ENCODE data around the gene TANC1. TPM values are rescaled to one million over a fixed set of nuclear protein-coding genes. Genes with fewer than 3 reads are reported as not detected.

The TANC1 gene
- total and polyA plus RNA-seq, 2 experiments from 2014 or later, result 2.8 to 9.5 TPM

DNA sequence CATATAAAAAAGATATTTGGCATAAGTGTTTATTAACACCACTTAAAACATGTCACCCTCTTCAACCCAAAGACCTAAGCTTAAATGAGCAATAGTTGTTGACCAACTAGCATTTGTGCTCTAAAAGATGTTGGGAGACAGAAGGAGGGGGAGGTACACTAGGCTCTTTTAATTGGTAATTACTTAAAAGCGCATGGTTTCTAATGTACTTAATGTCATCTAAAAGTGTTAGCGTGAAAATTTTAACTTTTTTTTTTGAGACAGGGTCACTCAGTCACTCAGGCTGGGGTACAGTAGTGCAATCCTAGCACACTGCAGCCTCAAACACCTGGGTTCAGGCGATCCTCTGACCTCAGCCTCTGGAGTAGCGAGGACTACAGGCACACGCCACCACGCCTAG lies 312.6 kb downstream of the TANC1 start:
- no peak overlapping the region for H3K4me3 Mint-ChIP-seq
- peaks cover 11% of the 10 kb centered on the region for H3K27me3 Mint-ChIP-seq (ENCODE audit: insufficient read depth, low read depth, poor library complexity)
- peaks cover 4% of the 10 kb centered on the region; the same call in 1 of the 3 replicates for H3K36me3 Mint-ChIP-seq (ENCODE audit: low read depth)
- no peak overlapping the region for H3K4me3 ChIP-seq
- no peak overlapping the region for H2AFZ ChIP-seq
- no peaks in the 10 kb centered on the region for H3K27me3 ChIP-seq (ENCODE audit: insufficient read depth)
- H3K4me1 ChIP-seq (ENCODE audit: insufficient read depth), result no peaks in the 10 kb centered on the region; the same call in 1 of the 2 replicates
- H3K9me3 Mint-ChIP-seq, result no peaks in the 10 kb centered on the region
- H3K36me3 ChIP-seq (ENCODE audit: insufficient read depth), result no peaks in the 10 kb centered on the region
- ATAC-seq (no peak), DNase-seq (ENCODE audit: low spot score) (no peak)
- 0 out of 2 replicates have a peak, but pooled peaks cover 4% of the 10 kb centered on the region for H3F3A ChIP-seq (replicated peaks; ENCODE audit: low read depth)
- no peak overlapping the region for H3K27ac Mint-ChIP-seq
- no peak overlapping the region for H3K4me2 ChIP-seq
- H3K27ac ChIP-seq (ENCODE audit: low read depth), result no peak overlapping the region
- TF ChIP-seq, protein P1, sequence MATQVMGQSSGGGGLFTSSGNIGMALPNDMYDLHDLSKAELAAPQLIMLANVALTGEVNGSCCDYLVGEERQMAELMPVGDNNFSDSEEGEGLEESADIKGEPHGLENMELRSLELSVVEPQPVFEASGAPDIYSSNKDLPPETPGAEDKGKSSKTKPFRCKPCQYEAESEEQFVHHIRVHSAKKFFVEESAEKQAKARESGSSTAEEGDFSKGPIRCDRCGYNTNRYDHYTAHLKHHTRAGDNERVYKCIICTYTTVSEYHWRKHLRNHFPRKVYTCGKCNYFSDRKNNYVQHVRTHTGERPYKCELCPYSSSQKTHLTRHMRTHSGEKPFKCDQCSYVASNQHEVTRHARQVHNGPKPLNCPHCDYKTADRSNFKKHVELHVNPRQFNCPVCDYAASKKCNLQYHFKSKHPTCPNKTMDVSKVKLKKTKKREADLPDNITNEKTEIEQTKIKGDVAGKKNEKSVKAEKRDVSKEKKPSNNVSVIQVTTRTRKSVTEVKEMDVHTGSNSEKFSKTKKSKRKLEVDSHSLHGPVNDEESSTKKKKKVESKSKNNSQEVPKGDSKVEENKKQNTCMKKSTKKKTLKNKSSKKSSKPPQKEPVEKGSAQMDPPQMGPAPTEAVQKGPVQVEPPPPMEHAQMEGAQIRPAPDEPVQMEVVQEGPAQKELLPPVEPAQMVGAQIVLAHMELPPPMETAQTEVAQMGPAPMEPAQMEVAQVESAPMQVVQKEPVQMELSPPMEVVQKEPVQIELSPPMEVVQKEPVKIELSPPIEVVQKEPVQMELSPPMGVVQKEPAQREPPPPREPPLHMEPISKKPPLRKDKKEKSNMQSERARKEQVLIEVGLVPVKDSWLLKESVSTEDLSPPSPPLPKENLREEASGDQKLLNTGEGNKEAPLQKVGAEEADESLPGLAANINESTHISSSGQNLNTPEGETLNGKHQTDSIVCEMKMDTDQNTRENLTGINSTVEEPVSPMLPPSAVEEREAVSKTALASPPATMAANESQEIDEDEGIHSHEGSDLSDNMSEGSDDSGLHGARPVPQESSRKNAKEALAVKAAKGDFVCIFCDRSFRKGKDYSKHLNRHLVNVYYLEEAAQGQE (IDR thresholded peaks at IDR 0.05; ENCODE audit: unreplicated experiment), result no peak
- peaks cover 11% of the 10 kb centered on the region for H3K79me2 ChIP-seq (replicated peaks; ENCODE audit: insufficient read depth)
- H3K4me1 Mint-ChIP-seq, result peaks cover 3% of the 10 kb centered on the region; the same call in 2 of the 3 replicates
- H3K9me2 ChIP-seq (ENCODE audit: insufficient read depth), result no peaks in the 10 kb centered on the region
- H4K20me1 ChIP-seq (replicated peaks; ENCODE audit: insufficient read depth), result no peaks in the 10 kb centered on the region

Small RNAs within 50 kb of the gene (microRNA-seq; reads per million reads assigned to microRNA genes)
- not detected for gene MIR6888

Small RNAs within 50 kb of the gene (small RNA-seq; reads per million reads assigned to genes)
- not detected for gene MIR6888 (ENCODE audit: low replicate concordance)
- gene RNU2-21P (ENCODE audit: low replicate concordance), result not detected
- not detected for gene RNU6-580P (ENCODE audit: low replicate concordance)

Other genes with a start within 250 kb of the TANC1 start
- gene DAPL1, start 173.3 kb upstream of the TANC1 start, total RNA-seq (2014; rRNA removed; shearing (Covaris generic)), result not detected in 2 replicates
- gene DAPL1, start 173.3 kb upstream of the TANC1 start, polyA plus RNA-seq (2016; fragmentation: Nextera tagmentation; extraction: Ambion mirVana), result not detected in 2 replicates